22Rv1 (cell line): ENCODE data around the gene PLXDC2.

Source experiments
- ZFX ChIP-seq: fragments of 450-650 bp; IDR thresholded peaks from 2 replicates; pipeline ENCODE4 v1.6.1; 2017; ENCODE audit warnings: antibody characterized with exemption, borderline replicate concordance
- TF ChIP-seq, protein P1 (sequence below): fragments of 450-650 bp; IDR thresholded peaks from 2 replicates; pipeline ENCODE4 v1.5.1; 2017; ENCODE audit warnings: mild to moderate bottlenecking

DNA sequence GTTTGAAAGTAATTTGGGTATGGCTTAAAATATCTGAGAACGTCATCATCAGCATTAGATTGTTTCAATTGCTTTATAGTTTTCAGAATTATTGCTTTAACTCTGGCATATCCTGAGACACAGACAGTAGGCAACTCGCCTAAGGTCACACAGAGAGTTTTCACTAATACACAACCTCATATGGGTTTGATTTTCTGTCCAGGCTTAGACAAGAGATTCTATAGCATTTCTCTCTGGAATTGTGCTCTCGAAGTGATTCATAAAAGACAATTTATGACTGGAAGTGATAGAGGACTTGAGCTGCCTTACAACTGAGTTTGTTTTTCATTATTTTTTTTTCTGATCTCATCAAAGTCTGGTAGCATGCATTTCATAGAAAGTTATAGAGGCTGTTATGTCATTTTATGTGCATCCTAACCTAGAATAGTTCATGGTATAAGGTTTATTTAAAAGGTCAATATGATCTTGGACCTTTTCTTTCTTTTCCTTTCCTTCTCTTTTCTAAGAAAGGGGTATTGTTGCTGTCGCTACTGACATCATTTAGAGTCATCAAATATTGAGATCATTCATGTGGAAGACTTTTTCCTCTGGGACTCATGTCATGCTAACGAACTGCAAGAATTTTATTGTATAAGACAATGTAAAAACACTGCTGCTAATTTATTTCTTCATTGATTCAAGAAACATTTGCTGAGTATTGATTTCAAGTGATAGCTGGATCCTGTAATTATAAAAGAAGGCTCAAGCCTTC lies 278.2 kb downstream of the PLXDC2 start:
- TF ChIP-seq, protein P1, sequence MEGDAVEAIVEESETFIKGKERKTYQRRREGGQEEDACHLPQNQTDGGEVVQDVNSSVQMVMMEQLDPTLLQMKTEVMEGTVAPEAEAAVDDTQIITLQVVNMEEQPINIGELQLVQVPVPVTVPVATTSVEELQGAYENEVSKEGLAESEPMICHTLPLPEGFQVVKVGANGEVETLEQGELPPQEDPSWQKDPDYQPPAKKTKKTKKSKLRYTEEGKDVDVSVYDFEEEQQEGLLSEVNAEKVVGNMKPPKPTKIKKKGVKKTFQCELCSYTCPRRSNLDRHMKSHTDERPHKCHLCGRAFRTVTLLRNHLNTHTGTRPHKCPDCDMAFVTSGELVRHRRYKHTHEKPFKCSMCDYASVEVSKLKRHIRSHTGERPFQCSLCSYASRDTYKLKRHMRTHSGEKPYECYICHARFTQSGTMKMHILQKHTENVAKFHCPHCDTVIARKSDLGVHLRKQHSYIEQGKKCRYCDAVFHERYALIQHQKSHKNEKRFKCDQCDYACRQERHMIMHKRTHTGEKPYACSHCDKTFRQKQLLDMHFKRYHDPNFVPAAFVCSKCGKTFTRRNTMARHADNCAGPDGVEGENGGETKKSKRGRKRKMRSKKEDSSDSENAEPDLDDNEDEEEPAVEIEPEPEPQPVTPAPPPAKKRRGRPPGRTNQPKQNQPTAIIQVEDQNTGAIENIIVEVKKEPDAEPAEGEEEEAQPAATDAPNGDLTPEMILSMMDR = no peak
- no peak for TF ChIP-seq ZFX
